Heart left ventricle (tissue), 13 donors: Measurements from ENCODE around the gene PCED1B.

ENCODE experiments used
- CTCF ChIP-seq, 12 donors: fragments of 200-600 bp; sonication (generic) in 4 of 12; IDR thresholded peaks; one replicate each; pipeline versions ENCODE4 v1.5.0 to v1.8.0; 2018 to 2022; ENCODE audit warnings: antibody characterized with exemption in 12 of 12, mild to moderate bottlenecking in 5 of 12
- POLR2A ChIP-seq, 2 donors: fragments of 450-650 bp; IDR thresholded peaks; one replicate each; pipeline ENCODE4 v1.6.1; 2017; ENCODE audit warnings: antibody characterized with exemption in 2 of 2, mild to moderate bottlenecking in 2 of 2, moderate library complexity in 2 of 2
- donor health status: ischemic (EF 13 %, LVEDD 7.1; RV severe dilation, severe dysfunction).
- donor health status: DM: no; HTN: yes; CAD: no.
- donor health status: DM: no; HTN: no; CAD: no.
- donor health status: ischemic (EF 25% LVEDD 6.9; RV normal size, moderate dysfunction).
- donor health status: ischemic (EF 25% LVEDD 5.7; RV mildly dilated, moderate dysfunction).
- donor health status: ischemic (EF 35%, LVEDD 5.7; RV mildly dilated, moderate dysfunction).
- donor health status: nonischemic (EF 11% LVEDD 7.7; RV severe dilation, severe dysfunction).
- donor health status: DM: yes; HTN: yes; CAD: no.
- donor health status: PGD.
- donor health status: ischemic (EF 29% LVEDD 5.4; RV normal size, mild dysfunction).
- donor health status: nonischemic (EF 23%, LVEDD 6.1; RV moderate dilation, normal function).

- TF ChIP-seq CTCF (IDR thresholded peaks at IDR 0.05) (no peak), POLR2A (IDR thresholded peaks at IDR 0.05) (no peak)
Measured at GRCh38 chr12:47207829-47208248, 128.4 kb downstream of the PCED1B start.
